NCI-H1105 treated with DMSO at 0.1 percent for 48 hours (cell line): ENCODE data around the gene SGSM1.
A peak's percentile ranks its signal among the peaks of the same experiment; 100 is the strongest.

Experiments used
- DNase-seq: peaks from one replicate; lab custom pipeline; 2025; lab: John Stamatoyannopoulos, UW

SGSM1 gene

GRCh38 chr22:24807284-24807950 is 1.4 kb downstream of the SGSM1 start:
- DNase-seq = no peak

DNA sequence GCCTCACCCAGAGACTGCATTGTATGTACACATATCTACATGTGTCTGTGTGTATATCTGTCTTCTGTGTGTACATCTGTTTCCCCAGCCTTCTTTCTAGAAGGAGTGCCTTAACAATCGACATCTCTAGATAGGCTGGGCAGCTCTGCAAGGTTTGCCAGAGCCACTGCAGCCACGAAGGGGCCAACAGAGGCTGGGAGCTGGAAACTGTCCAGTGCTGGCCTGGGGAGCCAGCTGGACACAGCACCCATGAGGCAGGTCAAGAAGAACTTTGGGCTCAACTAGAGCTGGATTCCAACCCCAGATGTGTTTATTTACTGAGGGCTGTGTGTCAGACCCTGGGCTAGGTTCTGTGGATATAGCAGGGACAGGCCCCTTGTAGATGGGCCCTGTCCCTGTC is 3.3 kb downstream of the SGSM1 start:
- DNase-seq = no peak

GRCh38 chr22:24810043-24810749 is 4.2 kb downstream of the SGSM1 start:
- DNase-seq = peak; percentile 85

DNA sequence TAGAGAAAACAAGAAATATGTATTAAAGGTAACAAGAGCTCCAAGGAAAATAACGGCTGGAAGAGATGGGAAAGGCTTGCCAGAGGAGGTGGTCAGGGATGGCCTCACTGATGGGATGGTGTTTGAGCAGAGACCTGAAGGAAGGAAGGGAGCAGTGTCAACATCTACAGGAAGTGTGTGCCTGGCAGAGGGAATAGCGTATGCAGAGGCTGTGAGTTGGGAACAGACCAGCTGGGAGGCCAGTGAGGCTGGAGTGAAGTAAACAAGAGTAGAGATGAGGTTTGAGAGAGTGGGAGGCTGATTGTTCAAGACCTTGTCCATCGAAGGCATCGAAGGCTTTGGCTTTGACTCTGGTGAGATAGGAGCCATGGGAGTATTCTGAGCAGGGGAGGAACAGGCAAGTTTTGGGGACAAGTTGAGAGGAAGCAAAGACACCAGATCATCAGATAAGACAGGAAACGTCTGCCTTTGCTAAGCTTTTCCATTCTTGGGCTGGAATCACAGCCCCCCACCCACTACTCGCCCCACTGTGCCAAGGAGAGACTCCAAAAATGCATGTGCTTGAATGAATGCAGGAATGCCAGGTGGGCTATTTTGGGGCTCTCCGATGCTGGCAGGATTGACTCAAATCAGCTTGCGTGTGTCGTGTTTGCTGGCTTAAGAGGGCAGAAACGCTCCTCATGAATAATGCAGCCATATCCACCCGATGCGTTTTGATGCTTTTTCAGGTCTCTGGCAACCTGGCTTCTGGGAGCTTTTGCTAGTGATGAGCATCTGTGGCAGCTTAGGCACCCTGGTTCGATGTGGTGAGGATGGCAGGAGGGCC is 7.2 kb downstream of the SGSM1 start:
- DNase-seq = no peak

GRCh38 chr22:24813861-24814770 is 8.1 kb downstream of the SGSM1 start:
- no peak for DNase-seq

DNA sequence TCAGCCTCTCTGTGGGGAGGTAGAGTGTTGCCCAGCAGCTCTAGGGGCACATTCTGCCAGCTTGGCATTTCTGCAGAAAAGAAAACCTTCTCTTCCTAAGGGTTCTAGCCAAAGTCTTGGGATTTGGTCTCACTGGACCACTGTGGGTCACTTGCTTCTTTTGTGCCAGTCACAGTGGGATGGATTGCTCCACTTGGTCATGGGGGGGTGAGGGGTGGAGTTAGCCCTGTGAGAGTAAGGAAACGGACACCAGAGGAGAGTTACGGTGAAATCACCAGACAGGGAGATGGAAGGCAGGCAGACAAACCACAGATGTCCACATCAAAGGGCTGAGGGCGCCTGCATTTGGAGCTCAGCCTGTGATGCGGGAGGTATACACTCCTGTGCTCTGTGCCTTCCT is 10.8 kb downstream of the SGSM1 start:
- DNase-seq = no peak

DNA sequence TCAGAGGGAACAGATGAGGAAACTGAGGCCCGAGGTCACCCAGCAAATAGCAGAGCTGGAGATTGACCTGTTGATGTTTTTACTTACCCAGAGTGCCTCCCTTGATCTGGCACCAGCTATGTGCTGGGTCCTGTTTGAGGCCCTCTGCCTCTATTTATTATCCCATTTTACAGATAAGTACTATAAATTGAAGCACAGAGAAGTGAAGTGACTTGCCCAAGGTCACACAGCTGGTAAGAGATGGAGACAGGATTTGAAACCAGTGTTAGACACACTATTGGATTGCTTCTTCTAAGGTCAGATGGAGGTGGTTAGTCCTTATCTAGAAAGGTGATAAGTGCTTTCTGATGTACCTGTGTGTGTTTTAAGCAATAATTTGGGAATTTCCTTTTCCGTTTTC is 13.5 kb downstream of the SGSM1 start:
- DNase-seq = no peak

- DNase-seq = peak; percentile 55
These were observed 14.0 kb downstream of the SGSM1 start for GRCh38 chr22:24819911-24820461.

DNA sequence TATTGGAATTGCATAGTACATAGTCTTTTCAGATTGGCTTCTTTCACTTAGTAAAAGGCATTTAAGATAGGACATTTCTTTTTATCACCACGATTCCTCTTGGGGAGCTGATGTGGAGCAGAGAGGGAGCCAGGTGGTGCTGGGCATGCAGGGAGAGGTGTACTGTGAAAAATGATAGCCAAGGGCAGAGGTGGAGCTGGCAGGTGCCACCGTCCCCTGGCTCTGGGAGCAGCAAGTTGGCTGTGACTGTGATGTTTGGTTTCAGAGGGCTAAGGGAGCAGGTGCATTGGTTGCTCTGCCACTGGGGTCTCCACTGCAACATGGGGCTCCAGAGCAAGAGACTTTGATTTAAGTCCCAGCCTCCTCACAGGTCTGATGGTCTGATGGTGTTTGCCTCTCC is 16.5 kb downstream of the SGSM1 start:
- DNase-seq = peak; percentile 17

- DNase-seq = no peak
These were observed 17.8 kb downstream of the SGSM1 start for GRCh38 chr22:24823787-24824186.

GRCh38 chr22:24824250-24824649 is 18.2 kb downstream of the SGSM1 start:
- no peak for DNase-seq

DNA sequence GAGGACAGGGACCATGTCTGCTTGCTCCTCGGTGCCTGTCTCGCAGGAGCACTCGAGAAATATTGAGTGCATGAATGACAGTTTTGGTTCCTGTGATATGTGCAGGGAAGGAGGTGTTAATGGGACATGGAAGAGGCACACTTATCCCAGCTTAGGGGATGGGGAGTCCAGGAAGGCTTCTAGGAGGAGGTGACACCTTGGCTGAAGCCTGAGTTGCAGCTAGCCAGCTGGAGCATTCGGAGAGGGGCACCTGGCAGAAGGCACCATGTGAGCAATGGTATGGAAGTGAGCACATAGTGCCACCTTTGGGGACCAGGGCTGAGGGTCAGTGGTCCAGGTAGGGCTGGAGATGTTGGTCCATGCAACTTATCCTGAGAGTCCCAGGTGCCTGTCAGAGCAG is 18.9 kb downstream of the SGSM1 start:
- no peak for DNase-seq

GRCh38 chr22:24826710-24827285 is 20.8 kb downstream of the SGSM1 start:
- no peak for DNase-seq

DNA sequence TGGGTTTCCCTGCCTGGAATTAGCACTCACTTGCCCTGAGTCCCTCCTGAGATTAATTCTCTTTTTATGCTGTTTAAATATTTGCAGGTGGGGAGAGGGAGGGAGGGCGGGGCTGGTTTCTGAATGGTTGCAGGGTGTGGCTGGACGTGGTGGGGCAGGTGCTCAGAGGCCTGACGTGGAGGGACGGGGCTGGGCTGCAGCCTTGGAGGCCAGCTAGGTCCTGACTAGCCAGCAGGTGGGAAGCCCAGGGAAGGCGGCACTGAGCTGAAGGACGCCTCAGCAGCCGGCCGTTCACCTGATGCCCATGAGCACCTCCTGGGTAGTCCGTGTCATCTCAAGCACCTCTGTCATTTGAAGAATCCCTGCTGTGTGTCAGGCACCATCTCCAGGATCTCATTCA is 21.3 kb downstream of the SGSM1 start:
- peak; percentile 28 for DNase-seq

- no peak for DNase-seq
These were observed 24.4 kb downstream of the SGSM1 start for GRCh38 chr22:24830205-24830979.

- no peak for DNase-seq
These were observed 25.7 kb downstream of the SGSM1 start for GRCh38 chr22:24831687-24832086.

DNA sequence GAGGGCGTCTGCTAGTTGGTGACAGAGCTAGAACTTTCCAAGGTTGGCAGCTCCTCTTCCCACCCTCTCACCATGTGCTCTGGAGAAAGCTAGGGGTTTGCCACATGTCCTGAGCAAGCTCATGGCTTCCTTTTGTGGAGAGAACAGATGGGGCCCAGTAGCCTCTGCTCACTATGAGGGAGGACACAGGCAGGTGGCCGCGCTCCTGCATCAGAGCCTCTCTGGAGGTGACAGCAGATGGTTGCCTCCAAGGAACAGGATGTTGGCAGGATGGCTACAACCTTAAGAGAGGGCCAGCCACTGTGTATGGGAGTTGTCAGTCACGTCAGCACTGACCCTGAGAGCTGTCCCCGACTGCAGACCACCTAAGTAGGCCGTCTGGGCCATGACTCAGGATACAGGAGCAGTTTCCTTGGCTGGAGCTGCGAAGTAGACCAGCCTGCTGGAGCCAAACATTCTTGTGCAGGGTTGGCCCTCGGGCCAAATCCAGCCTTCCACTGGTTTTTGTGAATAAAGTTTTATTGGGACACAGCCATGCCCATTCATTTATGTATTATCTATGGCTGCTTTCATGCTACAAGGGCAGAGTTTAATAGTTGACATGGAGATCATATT is 28.0 kb downstream of the SGSM1 start:
- no peak for DNase-seq

GRCh38 chr22:24834845-24835570 is 29.0 kb downstream of the SGSM1 start:
- peak; percentile 0 for DNase-seq

GRCh38 chr22:24836282-24836681 is 30.3 kb downstream of the SGSM1 start:
- DNase-seq = peak; percentile 9
